ENCODE measurements around the gene ANKH.

The ANKH gene

DNA sequence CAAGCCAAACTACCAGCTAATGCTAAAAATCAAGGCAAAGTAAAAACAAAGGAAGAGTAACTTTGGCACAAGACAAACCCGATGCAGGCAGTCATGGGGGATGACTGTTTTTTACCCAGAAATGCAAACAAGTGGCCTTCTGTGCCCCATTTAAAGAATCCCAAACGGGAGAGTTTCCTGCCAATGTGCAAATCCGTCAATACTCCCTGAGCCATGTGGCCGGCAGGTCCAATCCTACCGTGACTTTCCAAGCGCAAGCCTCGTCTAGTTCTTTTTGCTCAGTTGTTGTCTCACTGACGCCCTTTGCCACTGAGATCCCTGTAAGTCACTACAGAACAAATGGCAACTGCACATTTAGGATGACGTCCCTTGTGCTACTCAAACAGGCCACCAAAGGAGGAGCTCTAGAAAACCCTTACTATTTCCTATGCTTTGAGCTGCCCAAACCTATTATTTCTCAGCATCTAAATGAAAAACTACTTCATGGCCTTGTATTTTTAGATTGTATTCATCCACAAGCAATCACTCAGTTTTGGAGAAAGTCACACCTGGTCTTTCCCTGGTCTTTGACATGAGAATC is 163.7 kb downstream of the ANKH start:
- no peak for DNase-seq

- DNase-seq, result peak; percentile 70
Measured at GRCh38 chr5:14706615-14707021, 165.0 kb downstream of the ANKH start.

- no peak for DNase-seq
Measured at GRCh38 chr5:14705556-14705955, 166.0 kb downstream of the ANKH start.

DNA sequence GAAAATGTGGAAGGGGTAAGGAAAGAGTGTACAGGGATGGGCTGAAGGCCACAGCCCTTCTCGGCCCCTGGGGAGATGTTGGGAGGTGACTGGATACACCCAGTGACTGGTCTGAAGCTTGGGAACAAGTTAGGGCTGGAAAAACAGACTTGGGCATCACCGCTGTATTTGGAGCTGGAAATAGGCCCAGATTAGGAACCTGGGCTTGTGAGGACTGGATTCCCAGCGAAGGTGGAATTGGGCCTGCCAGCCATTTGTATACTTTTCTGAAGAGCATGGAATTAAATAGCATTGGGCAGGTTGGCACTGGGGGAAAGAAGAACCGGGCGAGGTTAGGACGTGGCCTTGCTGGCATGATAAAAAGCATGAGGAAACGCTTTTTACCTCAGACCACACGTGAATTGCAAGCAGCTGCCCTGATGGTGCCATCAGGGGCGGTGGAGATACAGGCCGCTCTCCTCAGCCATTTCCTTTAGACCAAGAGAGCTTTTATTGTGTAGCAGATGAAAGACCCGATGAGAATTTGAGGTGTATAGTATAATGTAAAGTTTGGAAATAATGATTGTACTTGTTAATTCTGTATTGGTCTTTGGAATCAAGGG is 169.2 kb downstream of the ANKH start:
- no peak for DNase-seq

DNA sequence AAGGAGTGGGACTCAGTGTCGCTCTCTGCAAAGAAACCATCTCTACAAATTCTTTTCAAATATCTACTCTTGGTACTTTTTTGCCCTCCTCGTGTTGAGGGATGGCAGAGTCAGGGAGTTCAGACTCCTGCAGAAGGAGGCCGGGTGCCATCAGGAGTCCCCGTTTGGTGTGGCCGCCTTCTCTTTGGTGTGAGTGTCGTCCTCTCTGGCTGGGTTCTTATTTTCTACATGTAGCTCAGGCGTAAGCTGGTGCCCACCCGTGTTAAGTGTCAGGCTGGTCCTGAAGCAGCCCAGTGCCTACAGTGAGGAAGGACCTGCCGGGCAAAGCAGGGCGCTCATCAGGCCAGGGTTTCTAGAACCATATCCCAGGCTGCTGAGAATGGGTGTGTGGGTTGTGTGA is 170.0 kb downstream of the ANKH start:
- DNase-seq, result no peak

DNA sequence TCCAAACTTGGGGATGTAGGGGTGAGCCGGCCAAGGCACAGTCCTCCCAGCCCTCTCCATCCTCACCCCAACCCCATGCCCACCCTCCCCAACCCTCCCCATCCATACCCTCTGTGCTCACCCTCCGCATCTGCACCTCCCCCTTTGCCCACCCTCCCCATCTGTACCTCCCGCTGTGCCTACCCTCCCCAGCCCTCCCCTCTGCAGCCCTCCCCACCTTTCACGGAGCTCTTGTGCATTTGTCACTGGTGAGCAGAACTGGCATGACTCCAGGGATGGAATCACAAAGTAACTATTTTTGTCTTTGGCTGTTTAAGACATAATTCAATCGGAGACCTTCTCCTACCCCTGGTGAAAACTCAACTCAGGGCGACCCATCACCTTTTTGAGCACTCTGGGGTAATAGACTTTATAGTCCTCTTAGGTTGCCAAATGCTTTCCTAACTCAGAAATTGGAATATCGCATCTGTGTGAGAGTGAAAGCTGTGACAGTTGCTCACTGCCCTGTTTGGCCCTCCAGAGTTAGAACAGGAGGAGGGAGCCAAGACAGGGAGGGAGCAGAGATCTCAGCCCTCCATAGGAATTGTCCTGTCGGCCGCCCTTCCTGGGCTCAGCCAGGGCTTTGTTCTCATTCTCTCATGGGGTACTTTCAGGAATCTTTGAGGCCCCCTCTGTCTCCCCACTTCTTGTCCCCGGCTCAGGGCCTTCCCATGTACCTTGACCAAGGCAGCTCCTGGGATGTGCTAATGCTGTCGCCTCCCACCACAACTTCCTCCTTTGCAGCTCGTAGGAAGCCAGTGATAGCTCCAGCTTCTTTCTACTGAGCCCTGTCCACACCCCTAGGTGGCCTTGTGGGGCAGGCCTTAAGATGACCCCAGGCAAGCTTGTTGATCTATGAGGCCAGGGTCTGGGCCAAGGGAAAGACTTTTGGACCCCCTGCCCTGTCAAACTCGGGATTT is 170.8 kb downstream of the ANKH start:
- no peak for DNase-seq

- no peak for DNase-seq
Measured at GRCh38 chr5:14699807-14700400, 171.7 kb downstream of the ANKH start.

GRCh38 chr5:14699159-14699558 is 172.4 kb downstream of the ANKH start:
- no peak for DNase-seq

- no peak for DNase-seq
Measured at GRCh38 chr5:14698495-14698894, 173.1 kb downstream of the ANKH start.

DNA sequence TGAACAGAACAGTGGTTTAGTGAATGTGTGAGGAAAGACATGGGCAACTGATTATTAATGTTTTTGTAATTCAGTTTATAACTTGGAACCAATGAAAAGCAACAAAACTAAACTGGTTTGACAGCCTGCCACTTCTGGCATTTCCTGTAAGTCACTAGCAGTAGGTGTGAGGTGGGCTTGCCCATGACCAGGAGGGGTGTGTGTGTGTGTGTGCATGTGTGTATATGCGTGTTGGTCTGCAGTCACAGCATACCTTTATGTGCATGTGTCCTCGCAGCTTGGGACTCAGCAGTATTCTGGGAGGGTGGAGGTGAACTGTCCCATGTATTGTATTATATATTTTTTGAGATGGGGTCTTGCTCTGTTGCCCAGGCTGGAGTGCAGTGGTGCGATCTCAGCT is 174.7 kb downstream of the ANKH start:
- no peak for DNase-seq

DNA sequence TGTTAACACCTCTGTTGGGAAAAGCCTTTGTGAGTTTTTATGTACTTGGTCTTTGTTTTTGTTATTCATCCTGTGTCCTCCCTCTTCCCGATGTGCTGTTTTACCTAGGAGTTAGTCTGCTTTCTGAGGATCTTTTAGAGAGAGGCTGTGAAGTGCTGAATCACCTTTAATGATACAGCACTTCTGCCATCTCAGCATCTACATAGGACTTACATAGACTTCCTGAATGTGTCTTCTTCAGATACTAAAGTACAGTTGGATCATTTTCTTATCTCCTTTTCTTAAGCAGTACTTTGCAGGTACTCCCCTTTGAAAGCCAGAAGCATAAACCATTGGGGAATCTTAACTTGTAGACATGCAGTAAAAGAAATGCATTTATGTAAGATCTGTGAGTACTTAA is 175.5 kb downstream of the ANKH start:
- DNase-seq, result no peak

- no peak for DNase-seq
Measured at GRCh38 chr5:14695152-14695551, 176.4 kb downstream of the ANKH start.

GRCh38 chr5:14693070-14693469 is 178.5 kb downstream of the ANKH start:
- no peak for DNase-seq

GRCh38 chr5:14687023-14687665 is 184.4 kb downstream of the ANKH start:
- no peak for DNase-seq

- DNase-seq, result no peak
Measured at GRCh38 chr5:14686517-14686916, 185.1 kb downstream of the ANKH start.

DNA sequence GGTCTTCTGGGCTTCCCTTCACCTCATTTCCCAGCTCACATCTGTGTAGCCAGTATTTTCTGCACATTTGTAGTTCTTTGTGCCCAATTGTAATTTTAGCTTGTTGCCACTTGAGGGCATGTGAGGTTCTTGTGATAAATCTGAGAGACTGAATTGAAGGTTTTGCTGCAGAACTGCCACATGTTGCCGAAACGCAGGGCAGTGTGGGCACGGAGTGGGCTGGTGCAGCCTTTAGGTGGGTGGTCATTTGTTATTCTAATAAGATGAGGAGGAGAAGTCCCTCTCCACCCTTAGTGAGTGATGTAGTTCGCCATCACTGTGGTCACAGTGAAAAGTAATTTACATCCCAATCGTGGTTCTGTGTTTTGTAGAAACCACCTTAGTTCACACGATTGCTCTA is 185.8 kb downstream of the ANKH start:
- peak; percentile 59 for DNase-seq

DNA sequence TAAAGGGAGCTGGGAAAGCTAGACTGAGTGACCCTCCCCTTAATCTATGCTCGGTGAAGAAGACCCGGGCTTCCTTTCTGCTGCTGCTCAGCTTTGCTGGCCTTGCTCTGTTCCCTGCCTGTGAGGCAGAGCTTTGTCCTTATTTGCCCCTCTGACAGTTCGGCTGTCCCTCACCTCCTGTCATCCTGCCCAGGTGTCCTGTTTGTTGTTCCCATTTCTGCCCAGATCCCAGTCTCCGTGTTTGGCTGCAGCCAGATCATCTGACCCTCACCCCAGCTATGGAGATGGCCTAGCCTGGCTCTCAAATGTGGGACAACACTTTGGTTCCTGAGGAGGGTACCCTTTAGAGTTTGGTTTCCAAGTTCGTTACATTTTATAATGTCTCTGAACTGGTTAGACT is 186.8 kb downstream of the ANKH start:
- DNase-seq, result no peak

DNA sequence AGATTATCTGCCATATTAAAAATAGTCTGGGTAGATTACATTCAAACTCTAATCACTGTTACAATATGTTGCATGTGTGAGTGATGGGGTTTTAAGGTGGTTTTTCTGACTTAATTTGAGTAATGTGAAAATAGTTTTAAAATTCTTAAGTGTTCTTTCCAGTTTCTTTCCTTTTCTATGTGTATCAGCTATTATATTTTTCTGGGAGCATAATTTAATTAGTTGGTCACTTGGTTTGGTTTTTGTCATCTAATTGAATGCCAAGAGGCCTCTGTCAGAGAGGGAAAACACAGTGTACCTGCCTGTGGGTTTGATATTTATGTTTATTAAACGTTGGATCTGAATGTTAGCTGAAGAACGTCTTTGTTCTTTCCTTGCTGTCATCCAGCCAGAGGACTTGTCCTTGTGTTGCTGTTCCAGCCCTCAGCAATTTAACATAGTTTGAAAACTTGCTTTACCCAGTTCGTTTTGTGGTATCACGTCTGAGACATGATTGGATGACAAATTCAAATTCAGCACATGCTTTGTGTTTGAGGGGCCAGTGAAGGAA is 187.6 kb downstream of the ANKH start:
- DNase-seq, result no peak

DNA sequence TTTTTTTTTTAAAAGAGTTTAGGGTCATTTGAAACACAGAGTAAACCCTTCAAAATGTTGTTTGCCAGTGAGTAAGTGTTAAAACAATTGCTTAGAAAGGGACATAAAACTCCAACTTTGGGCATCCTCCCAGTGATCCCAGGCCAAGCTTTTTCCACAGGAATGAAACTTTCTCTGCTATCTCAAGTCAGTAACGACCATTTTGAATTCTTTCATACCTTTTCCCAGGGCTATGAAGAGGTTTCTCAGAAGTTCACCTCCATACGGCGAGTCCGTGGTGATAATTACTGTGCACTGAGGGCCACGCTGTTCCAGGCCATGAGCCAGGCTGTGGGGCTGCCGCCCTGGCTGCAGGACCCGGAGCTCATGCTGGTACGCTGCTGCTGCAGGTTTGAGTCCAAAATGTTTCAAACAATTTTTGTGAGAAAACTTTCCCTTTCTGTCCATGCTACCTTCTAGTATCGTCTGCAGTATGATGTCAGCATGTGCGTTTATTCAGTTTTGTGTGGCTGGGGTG is 190.3 kb downstream of the ANKH start:
- no peak for DNase-seq

GRCh38 chr5:14679595-14679994 is 192.0 kb downstream of the ANKH start:
- no peak for DNase-seq

DNA sequence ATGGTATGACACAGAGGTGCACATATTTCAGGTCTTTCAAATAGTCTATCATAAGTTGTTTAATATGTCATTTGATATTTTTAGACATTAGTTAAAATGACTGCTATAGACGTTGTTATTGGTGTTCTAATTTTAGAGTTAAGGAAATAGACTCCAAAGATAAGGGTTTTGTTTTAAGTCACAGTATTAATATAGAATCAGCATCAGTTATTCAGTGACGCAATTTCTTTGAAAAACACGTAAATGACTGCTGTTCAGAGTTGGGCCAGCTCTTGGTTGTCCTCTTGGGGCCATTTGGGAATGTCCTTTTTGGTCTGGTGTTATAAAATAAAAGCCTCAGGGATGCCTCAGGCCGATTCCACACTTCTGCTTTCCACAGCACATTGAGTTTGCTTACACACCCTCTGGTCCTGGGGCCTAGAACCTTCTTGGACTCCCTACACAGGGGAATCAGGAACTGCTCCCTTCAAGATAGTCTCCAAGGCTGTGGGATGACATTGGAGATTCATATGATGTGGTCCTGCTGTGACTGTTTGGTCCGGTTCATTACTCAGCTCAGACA is 192.7 kb downstream of the ANKH start:
- DNase-seq, result no peak

DNA sequence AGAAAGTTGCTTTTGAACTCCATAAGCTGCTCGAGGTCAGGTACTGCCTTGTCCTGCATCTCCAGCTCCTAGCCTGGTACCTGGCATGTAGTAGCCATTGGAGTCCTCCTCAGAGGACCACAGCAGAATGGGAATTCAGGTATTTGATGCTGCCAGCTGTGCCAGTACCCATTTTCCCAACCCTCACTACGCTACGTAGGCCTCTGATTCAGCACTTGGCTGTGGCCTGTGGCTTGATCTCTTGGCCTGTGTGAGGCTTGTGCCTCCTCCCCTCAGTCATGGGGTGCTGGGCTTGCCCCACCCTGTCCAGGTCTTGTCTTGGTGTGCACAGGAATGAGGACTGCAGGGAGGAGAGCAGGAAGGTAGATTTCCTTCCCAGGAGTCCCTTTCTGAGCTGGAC is 195.3 kb downstream of the ANKH start:
- DNase-seq, result peak; percentile 78
